NCI-H1436 treated with DMSO at 0.1 percent for 48 hours (cell line): ENCODE data around the gene TBC1D28.
"Not testable (repeated sequence)": the region's sequence is repeated elsewhere in the genome, so short reads cannot be mapped to it uniquely, and the experiment has no call there.

ENCODE experiments used
- DNase-seq: peaks from one replicate; lab custom pipeline; 2025; lab: John Stamatoyannopoulos, UW

TBC1D28 gene

GRCh38 chr17:18613016-18613415 is 31.2 kb downstream of the TBC1D28 start:
- not testable (repeated sequence) for DNase-seq

DNA sequence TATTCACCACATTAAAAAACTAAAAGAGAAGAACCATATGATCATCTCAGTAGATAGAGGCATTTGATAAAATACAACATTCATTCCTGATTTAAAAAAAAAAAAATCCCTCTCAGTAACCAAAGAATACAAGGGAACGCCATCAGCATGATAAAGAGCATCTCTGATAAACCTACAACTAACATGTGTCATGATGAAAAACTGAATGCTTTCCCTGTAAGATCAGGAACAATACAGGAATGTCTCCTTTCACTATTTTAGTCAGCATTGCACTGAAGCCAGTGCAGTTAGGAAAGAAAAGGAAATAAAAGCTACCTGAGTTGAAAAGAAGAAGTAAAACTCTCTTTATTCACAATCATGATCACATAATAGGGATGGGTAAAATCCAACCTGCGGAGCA is 51.1 kb downstream of the TBC1D28 start:
- not testable (repeated sequence) for DNase-seq
